GM23338 (cell line): ENCODE data around the gene GTF2H1.

Source experiments
- CTCF ChIP-seq, 2 experiments: fragments of 200-600 bp in 1 of 2; sonication (generic) in 1 of 2; conservative IDR thresholded peaks; 2 replicates each; pipeline versions ENCODE4 v1.5.1 to v1.6.1; 2016 to 2017; ENCODE audit warnings: antibody characterized with exemption in 2 of 2, low read depth in 2 of 2, mild to moderate bottlenecking in 2 of 2, moderate library complexity in 1 of 2
- EZH2 ChIP-seq: fragments of 200-600 bp; sonication (generic); IDR thresholded peaks from one replicate; pipeline ENCODE4 v1.8.0; 2017; ENCODE audit warnings: antibody characterized with exemption, mild to moderate bottlenecking, low read depth; ENCODE audit not compliant: unreplicated experiment
- EZH2phosphoT487 ChIP-seq: fragments of 200-600 bp; sonication (generic); IDR thresholded peaks from one replicate; pipeline ENCODE4 v1.8.1; 2018; ENCODE audit warnings: antibody characterized with exemption; ENCODE audit not compliant: unreplicated experiment
- POLR2AphosphoS5 ChIP-seq: IDR thresholded peaks from 2 replicates; pipeline ENCODE4 v1.6.1; 2016; ENCODE audit warnings: antibody characterized with exemption, low read depth

- TF ChIP-seq POLR2AphosphoS5 (no peak), CTCF (conservative IDR thresholded peaks at IDR 0.05; ENCODE audit: low read depth in 2 of 2) (no peak), EZH2 (no peak), EZH2phosphoT487 (no peak)
These were observed 11.5 kb upstream of the GTF2H1 start for GRCh38 chr11:18310800-18311340.
